GM19467 (cell line): ENCODE data around the gene TBX1.

Source experiments
- ATAC-seq: cut with Tn5 transposase; IDR thresholded peaks from one replicate; pipeline ENCODE4 v1.9.1; 2021; ENCODE audit warnings: mild to moderate bottlenecking, moderate library complexity; ENCODE audit not compliant: unreplicated experiment

The TBX1 gene

DNA sequence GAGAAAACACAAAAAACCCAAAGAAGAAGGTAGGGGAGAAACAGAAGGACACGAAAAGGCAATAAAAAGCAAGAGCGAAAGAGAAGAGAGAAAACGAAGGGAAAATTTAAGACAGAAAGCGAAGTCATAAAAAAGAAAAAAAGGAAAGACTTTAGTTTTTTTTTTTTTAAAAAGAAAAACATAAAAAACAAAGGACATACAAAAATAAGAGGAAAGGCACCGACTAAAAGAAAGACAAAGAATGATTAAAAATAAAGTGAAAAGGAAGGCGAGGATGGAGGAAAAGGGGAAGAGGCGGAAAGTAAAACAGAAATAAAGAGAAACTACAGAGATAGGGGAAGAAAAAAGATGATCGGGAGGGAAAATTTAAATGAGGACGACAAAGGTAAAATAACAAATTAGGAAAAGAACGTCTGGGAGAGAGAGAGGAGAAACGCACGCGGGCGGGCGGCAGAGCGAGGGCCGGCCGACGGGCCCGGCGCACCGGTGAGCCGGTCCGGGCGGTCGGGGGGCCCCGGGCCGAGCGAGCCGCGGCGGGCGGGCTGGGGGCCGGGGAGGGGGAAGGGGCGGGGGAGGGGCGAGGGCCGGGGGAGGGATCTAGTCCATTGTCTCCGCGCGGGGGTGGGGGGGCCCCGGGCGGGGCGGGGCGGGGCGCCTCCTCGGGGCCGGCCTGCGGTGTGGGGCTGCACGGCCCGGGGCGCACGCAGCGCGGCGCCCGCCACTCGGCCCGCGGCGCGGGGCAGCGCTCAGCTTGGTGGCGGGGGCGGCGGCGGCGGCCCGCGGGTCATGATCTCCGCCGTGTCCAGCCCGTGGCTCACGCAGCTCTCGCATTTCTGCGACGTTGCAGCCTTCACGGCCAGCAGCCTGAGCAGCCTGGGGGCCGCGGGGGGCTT lies at the start of gene TBX1:
Gene TBX1 (plus strand): TSS at position 721 of the 893 bp plus-strand sequence. CDS start 66 bp downstream, at position 787.
- ATAC-seq: no peak

DNA sequence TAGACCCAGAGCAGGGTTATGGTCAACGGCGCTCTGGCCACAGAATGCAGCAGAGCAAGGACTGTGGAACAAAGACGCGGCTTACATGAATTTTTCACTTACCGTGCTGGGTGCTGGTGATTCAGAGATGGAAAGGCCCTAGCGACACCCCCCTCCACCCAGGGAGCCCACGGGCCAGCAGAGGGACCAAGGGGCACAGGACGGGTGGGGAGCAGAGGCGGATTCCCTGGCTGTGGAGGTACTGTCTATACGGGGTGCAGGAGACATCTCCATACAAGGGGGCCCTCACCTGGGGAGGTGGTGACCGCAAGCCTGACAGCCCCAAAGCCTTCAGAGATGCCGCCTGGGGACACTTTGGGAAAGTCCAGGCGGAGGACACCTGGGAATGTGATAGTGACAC lies 47.3 kb upstream of the TBX1 start:
- no peak for ATAC-seq

DNA sequence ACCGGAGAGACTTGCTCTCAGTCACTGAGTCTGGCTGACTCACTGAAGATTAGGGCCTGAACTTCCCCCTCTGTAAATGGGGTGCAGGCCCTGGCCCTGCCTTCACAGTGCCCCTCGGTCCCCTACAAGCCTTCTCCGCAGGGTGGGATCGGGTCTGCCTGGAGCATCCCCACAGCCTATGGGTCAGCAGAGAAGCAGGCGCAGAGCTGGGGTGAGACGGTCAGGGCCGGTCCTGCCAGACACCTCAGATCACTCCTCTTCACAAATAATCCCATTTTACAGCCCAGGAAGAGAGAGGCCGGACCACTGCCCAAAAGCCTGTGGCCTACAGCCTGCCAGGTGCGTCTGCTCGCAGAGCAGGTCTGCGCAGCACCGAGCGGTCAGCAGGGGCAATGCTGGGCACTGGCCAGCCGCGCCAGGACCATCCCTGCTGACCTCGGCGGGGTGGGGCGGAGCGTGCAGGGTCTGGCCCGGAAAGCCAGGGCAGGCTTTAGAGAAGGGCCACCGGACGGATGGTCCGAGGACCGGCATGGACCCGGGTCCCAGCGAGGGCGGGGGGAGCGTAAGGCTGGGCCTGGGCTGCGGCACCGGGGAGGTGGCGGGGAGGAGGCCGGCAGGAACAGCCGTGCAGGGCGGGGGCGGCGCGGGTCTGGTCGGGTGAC lies 46.8 kb upstream of the TBX1 start:
- no peak for ATAC-seq

DNA sequence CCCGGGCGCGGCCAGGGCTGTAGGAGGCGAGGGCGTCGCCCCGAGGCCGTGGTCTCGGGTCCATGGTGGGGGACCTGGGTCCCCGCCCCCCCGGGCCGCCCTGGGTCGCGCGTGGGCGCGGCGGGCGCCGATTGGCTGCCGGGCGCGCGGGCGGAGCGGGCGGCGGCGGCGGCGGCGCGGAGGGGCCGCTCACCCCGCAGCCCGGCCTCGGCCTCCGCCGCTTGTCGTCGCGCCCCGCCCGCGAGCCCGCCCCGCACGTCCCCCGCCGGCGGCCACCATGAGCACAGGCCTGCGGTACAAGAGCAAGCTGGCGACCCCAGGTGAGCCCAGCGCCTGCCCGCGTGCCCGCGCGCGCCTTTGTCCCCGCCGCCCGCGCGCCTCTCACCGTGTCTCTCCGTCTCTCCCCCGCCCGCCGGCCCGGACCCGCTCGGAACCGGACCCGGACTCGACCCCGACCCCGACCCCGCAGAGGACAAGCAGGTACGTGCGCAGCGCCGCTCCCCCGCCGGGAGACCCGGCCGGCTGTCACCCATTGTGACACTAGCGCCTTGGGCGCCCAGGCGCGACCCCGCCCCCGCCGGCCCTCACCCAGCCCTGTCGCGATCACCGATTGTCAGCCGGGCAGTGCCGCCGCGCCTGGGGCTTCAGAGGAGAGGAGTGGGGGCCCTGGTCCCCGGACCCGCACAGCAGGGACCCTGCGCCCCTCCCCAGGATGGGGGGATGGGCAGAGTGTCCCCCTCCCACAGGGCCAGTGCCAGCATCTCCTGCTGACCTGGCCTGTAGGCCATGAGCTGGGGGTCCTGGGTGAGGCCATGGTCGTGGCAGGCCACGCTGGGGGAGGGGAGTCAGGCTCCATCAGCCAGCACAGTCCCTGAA lies 46.0 kb upstream of the TBX1 start, which contains the start of gene SEPTIN5:
Gene SEPTIN5 (plus strand): TSS at position 192 of the 876 bp plus-strand sequence. CDS start 86 bp downstream, at position 278.
- no peak for ATAC-seq

DNA sequence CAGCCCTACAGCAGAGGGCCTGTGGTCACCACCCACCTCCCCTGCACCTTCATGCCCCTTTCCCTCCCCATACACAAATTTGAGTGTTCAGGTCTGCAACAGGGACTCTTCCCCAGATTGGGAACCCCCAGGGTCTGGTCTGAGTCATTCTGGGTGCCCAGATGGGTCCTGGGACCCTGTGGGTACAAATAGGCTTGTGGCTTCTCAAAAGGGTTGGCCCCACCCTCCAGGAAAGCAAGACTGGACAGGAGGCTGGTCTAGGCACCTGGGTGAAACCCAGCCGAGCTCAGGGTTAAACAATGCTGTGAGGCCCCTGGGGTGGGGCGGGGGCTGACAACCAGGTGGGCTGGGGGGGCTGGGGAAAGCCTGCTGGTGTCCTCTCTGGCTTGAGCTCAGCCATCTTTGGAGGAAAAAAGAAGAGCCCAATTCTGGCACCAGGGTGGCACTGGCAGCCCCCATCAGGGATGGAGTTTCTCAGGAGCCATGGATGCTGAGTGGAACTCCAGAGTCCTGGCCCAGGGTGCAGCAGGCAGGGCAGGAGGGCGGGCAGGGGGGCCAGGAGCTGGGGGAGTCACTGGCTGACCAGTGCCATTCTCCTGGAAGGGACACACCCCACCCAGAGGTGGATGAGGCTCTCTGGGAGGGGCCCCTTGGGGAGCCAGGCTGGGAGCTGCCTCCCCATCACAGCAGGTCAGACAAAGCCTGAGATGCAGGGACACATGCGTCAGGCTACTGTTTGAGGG lies 45.2 kb upstream of the TBX1 start:
- no peak for ATAC-seq

DNA sequence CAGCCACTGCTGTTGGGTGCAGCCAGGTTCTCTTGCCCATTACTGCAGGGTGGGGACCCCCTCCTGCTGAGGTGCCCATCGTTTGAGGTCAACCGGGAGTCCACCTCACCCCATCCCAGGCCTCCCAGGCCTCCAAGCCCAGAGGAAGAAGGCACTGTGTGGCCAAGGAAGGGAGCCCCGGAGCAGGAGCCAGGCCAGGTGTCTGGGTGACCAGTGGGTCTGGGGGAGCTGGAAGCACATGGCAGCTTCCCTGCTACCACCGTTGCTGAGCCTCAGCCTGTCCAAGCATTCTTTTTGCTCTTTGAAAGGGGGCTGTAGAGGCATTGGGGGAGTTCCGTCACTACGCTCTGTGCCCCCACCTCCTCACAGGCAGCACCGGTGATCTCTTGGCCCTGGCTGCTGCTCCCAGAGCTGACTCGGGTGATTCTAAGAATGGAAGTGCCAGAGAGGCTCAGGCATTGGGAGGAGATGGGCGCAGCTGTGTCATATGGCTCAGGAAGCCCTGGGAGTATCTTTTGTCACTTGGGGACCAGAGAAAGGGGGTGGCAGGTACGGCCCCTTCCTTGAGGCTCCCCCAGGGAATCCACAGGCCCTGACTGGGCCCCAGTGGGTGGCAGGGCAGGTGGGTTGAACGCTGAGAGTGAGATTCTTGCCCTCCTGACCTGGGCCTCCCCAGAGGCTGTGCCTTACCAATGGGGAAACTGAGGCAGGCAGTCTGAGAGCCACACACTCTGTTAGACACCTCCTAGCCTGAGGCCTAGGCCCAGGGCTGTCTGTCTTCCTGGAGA lies 44.3 kb upstream of the TBX1 start:
- ATAC-seq: no peak

DNA sequence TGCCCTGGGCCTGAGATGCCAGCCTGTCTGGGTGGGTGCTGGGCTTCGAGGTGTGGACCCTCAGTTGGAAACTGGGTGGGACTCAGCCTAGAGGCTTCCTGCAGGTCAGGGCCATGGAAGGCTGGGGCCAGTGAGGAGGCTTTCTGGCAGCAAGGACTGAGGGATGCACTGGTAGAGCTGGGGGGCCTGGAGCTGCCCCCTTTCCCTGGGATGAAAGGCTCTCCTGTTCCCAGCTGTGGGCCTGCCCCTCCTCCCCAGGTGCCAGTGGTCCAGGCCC lies 43.8 kb upstream of the TBX1 start:
- ATAC-seq: no peak

DNA sequence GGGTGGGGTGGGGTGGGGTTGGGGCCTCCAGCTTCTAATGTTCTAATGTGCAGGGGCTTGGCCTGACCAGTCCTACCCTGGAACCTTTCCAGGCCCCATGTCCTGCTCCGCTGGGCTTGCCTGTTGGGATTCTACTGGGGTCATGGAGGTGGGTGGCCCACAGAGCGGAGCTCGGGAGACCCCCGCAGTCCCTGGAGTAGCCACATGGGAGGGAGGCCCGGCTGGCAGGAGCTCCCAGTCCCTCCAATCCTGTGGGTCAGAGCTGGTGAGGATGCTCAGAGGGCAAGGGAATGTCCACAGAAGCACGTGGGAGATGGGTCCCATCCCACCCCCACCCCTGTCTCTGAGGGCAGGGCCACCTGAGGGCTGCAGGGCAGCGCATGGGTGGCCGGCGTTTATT lies 43.4 kb upstream of the TBX1 start:
- no peak for ATAC-seq

DNA sequence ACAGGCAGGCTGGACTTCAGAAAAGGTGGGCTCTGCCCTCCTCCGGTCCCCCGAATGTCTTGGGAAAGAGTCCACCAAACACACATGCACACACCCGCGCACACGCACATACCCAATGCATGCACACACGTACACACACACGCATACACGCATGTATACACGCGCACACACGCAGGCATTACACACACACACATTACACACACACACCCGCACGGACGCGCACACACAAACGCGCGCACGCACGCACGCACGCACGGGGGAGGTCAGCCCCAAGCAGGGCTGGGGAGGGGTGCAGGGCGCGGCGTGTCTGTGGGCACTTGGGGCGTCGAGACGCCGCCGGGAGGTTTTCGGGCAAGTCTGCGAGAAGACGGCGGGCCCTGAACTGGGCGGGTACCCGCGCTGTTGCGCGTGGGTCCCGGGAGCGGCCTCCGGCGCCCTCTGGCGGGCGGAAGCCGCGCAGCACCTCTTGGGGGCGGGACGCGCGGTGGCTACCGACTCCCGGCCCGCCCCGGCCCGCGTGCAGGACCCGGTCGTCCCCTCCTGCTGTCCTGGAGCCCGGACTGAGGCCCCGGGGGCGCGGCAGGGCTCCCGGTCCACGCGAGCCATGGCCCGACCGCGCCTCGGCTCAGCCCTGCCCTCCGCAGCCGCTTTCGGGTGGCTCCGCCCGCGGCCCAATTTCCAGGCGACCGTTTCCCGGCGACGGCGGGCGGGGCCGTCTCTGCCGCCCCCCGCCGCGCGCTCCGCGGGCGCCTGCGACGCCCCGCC lies 42.7 kb upstream of the TBX1 start:
- no peak for ATAC-seq

DNA sequence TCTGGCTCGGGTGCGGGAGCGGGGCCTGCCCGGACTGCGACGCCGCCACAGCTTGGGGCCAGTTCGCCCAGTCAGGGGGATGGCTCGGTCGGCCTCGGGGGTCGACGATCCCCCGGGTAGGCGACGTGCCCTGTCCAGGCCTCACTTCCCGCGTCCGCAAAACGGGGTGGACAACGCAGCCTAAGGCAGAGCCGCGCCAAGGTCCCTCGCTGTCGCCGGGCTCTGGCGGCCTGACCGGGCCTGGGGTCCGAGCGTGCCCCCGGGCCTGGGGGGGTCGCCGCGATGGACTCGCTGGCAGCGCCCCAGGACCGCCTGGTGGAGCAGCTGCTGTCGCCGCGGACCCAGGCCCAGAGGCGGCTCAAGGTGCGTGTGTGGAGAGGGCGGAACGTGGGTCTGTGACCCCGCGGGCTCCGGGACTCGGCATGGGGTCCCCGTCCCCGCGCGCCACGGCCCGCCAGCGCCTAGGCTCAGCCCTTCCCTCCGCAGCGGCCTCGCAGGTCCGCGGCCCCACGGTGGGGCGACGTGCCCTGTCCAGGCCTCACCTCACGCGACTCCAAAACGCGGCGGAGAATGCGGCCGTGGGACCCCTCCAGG lies 42.0 kb upstream of the TBX1 start:
- no peak for ATAC-seq

DNA sequence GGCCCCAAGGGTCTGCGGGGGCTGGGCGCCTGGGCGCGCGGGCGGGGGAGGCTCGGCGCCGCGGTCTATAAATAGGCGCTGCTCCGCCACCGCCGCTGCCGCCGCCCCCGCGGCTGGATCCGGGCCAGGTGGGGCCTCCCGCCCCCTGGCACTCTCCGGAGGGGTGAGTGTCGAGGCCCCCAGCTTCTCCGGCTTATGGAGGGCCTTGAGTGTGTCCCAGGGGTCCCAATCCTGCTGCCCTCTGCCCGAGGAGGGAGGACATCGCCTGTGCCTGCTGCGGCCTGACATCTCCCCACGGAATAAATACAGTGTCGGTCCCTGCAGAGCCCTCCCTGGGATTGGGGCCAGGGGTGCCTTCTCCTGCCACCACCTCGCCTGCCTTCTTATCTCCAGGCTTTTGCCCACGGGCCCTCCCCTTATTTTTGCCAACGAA lies 41.5 kb upstream of the TBX1 start:
- ATAC-seq: no peak

DNA sequence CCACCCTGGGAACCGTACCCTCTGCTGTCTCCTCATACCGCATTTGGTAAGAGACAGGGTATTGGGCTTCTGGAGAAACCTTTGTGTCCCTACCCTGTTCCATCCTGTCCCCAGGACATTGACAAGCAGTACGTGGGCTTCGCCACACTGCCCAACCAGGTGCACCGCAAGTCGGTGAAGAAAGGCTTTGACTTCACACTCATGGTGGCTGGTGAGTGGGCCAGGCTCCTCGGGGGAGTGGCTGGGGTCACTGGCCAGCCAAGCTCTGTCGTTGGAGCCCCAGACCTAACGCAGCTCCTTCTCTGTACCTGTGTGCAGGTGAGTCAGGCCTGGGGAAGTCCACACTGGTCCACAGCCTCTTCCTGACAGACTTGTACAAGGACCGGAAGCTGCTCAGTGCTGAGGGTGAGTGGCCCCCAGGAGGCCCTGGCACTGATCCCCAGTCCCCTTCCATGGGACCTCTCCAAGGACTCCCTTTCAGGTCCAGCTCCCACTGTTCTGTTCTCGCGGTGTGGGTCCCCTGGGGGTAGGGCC lies 41.0 kb upstream of the TBX1 start:
- ATAC-seq: no peak

DNA sequence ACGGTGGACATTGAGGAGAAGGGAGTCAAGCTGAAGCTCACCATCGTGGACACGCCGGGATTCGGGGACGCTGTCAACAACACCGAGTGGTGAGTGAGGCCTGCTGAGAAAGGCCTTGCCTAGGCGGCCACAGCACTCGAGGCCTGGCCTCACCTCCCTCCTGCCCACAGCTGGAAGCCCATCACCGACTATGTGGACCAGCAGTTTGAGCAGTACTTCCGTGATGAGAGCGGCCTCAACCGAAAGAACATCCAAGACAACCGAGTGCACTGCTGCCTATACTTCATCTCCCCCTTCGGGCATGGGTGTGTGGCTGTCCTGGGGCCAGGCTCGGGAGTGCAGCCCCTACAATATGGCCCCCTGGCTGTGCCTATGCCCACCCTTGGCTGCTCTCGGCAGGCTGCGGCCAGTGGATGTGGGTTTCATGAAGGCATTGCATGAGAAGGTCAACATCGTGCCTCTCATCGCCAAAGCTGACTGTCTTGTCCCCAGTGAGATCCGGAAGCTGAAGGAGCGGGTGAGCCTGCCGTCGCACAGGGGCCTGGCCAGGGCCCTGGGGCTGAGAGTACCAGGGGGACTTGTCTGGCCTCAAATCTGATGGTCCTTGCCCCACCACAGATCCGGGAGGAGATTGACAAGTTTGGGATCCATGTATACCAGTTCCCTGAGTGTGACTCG lies 40.3 kb upstream of the TBX1 start:
- ATAC-seq: no peak

DNA sequence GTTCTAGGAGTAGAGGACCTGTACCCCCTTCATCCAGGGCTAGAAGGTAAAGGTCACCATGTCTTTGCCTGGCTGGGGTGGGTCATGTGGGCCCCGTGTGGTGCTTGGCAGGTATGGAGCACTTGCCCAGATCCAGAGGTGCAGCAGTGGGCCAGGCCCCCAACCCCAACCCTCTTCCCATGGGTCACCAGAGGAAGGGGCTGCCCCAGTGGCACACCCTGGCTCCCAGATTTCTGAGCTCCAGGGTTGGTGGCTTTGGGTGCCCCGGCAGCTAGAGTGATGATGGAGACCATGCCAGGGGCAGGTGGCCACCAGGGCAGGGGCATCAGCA lies 39.6 kb upstream of the TBX1 start:
- ATAC-seq: no peak

DNA sequence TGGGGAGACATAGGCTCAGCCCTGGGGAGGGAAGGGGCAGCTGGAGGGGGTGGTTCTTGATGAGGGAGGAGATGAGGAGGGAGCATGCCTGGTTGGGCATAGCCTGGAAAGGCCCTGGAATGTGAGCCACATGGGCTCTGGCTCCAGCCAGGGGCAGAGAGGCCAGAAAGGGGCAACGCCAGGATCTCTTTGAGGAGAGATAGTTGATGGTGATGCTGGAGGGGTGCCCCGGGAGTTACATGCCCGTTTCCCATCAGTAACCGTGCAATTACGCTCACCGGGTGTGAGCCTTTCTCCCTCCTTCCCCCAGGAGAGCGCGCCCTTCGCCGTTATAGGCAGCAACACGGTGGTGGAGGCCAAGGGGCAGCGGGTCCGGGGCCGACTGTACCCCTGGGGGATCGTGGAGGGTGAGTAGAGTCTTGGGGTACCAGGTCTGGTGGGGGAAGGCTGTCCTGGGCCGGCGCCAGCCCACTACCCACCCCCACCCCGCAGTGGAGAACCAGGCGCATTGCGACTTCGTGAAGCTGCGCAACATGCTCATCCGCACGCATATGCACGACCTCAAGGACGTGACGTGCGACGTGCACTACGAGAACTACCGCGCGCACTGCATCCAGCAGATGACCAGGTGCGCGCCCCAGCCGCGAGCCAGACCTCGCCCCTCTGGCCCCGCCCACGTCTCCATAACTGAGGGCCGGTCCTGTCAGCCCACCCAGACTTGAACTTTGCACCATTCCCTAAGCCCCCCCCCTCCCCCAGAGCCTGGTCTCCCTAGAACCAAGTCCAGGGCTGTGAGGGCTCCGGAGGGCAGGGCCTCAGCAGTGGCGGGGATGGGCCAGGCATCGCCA lies 39.0 kb upstream of the TBX1 start:
- ATAC-seq: no peak

DNA sequence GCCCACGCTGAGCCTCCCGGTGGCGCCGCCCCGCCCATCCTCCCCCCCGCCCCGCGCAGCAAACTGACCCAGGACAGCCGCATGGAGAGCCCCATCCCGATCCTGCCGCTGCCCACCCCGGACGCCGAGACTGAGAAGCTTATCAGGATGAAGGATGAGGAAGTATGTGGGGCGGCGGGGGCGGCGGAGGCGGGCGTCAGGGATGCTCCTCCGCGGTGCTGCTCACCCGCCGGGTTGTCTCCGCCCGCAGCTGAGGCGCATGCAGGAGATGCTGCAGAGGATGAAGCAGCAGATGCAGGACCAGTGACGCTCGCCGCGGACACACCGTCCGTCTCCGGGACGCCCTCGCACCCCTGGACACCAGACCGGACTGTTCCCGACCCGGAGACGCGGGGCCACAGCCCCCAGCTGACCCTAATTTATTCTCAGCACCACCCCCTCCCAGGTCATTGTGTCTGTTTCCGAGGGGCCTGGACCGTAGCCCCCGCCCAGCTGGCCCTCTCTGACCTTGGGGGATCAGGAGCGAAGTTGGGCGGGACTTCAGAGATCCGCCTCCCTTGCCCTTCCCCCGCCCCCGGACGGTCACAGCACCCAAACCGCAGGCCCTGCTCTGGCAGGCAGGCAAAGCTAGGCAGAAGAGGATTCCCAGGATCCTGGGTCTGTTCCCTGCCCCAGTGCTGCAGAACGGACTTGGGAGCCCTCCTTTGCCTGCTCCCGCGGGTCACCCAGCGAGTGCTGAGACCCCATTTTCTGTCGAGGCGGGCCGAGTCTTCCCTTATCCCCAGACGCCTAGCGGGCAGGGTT lies 38.2 kb upstream of the TBX1 start:
- ATAC-seq: no peak

DNA sequence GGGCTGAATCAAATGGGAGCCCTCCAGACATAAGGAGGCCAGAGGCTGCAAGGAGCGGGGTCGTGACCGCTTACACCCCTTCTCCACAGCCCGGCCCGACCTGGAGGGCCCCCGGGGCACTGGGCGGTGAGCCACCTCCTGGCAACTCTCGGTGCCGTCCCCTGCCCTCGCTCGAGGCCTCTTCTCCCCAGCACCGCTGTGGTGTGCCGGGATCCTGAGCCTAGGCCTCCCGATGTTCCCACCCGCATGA lies 37.7 kb upstream of the TBX1 start:
- no peak for ATAC-seq
